ENCODE results near the gene ZBTB32.

- TF ChIP-seq CTCF (IDR thresholded peaks at IDR 0.05) (no peak), POLR2A (IDR thresholded peaks at IDR 0.05) (no peak)
Observed at GRCh38 chr19:35721374-35721773, 17.0 kb downstream of the ZBTB32 start.
